ENCODE data around the gene SAT2.
A peak's percentile ranks its signal among the peaks of the same experiment; 100 is the strongest.

SAT2 gene

GRCh38 chr17:7640783-7641182 lies 13.2 kb upstream of the SAT2 start:
- no peak for TF ChIP-seq ZFP3 (CRISPR knock-in tag; IDR thresholded peaks at IDR 0.05)
- no peak for TF ChIP-seq CSDC2 (CRISPR knock-in tag; IDR thresholded peaks at IDR 0.05)
- TF ChIP-seq PPARA (CRISPR knock-in tag; IDR thresholded peaks at IDR 0.05; ENCODE audit: borderline replicate concordance): no peak
- TF ChIP-seq TCF4 (CRISPR knock-in tag; IDR thresholded peaks at IDR 0.05; ENCODE audit: borderline replicate concordance): no peak
- no peak for TF ChIP-seq ZNF70 (CRISPR knock-in tag; IDR thresholded peaks at IDR 0.05)
- TF ChIP-seq, protein P1, sequence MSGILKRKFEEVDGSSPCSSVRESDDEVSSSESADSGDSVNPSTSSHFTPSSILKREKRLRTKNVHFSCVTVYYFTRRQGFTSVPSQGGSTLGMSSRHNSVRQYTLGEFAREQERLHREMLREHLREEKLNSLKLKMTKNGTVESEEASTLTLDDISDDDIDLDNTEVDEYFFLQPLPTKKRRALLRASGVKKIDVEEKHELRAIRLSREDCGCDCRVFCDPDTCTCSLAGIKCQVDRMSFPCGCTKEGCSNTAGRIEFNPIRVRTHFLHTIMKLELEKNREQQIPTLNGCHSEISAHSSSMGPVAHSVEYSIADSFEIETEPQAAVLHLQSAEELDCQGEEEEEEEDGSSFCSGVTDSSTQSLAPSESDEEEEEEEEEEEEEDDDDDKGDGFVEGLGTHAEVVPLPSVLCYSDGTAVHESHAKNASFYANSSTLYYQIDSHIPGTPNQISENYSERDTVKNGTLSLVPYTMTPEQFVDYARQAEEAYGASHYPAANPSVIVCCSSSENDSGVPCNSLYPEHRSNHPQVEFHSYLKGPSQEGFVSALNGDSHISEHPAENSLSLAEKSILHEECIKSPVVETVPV (CRISPR knock-in tag; IDR thresholded peaks at IDR 0.05): no peak
- TF ChIP-seq, protein P2, sequence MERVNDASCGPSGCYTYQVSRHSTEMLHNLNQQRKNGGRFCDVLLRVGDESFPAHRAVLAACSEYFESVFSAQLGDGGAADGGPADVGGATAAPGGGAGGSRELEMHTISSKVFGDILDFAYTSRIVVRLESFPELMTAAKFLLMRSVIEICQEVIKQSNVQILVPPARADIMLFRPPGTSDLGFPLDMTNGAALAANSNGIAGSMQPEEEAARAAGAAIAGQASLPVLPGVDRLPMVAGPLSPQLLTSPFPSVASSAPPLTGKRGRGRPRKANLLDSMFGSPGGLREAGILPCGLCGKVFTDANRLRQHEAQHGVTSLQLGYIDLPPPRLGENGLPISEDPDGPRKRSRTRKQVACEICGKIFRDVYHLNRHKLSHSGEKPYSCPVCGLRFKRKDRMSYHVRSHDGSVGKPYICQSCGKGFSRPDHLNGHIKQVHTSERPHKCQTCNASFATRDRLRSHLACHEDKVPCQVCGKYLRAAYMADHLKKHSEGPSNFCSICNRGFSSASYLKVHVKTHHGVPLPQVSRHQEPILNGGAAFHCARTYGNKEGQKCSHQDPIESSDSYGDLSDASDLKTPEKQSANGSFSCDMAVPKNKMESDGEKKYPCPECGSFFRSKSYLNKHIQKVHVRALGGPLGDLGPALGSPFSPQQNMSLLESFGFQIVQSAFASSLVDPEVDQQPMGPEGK (CRISPR knock-in tag; IDR thresholded peaks at IDR 0.05; ENCODE audit: borderline replicate concordance): no peak
- no peak for TF ChIP-seq GLIS3 (CRISPR knock-in tag; IDR thresholded peaks at IDR 0.05)
- TF ChIP-seq BACH2 (CRISPR knock-in tag; IDR thresholded peaks at IDR 0.05; ENCODE audit: borderline replicate concordance): no peak
- no peak for ATAC-seq

DNA sequence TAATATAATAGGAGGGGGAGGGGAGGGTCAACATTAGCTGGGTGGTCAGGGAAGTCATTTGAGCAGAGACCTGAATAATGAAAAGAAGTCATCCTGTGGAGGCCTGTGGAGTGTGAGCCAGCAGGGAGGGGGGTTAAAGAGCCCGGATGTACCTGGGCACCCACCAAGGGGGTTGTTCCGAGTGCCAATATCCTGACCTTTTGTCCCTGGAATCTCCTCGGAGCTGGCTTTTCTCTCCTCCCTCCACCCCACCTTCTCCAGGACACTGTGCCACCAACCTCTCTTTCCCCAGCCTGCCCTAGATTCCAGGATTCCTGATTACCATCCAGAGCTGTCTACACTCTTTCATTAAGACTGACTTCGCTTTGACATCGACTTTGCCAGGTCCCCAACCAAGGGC lies 8.5 kb upstream of the SAT2 start:
- TF ChIP-seq ARNTL (CRISPR knock-in tag; IDR thresholded peaks at IDR 0.05; ENCODE audit: borderline replicate concordance, low read depth) (no peak), ZFP3 (CRISPR knock-in tag; IDR thresholded peaks at IDR 0.05) (no peak), ESRRG (CRISPR knock-in tag; IDR thresholded peaks at IDR 0.05) (no peak), ZNF8 (CRISPR knock-in tag; IDR thresholded peaks at IDR 0.05) (no peak), RARB (CRISPR knock-in tag; IDR thresholded peaks at IDR 0.05) (no peak)
- TF ChIP-seq, protein P3, sequence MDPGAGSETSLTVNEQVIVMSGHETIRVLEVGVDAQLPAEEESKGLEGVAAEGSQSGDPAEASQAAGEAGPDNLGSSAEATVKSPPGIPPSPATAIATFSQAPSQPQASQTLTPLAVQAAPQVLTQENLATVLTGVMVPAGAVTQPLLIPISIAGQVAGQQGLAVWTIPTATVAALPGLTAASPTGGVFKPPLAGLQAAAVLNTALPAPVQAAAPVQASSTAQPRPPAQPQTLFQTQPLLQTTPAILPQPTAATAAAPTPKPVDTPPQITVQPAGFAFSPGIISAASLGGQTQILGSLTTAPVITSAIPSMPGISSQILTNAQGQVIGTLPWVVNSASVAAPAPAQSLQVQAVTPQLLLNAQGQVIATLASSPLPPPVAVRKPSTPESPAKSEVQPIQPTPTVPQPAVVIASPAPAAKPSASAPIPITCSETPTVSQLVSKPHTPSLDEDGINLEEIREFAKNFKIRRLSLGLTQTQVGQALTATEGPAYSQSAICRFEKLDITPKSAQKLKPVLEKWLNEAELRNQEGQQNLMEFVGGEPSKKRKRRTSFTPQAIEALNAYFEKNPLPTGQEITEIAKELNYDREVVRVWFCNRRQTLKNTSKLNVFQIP (CRISPR knock-in tag; IDR thresholded peaks at IDR 0.05; ENCODE audit: borderline replicate concordance, low read depth): no peak
- TF ChIP-seq, protein P4, sequence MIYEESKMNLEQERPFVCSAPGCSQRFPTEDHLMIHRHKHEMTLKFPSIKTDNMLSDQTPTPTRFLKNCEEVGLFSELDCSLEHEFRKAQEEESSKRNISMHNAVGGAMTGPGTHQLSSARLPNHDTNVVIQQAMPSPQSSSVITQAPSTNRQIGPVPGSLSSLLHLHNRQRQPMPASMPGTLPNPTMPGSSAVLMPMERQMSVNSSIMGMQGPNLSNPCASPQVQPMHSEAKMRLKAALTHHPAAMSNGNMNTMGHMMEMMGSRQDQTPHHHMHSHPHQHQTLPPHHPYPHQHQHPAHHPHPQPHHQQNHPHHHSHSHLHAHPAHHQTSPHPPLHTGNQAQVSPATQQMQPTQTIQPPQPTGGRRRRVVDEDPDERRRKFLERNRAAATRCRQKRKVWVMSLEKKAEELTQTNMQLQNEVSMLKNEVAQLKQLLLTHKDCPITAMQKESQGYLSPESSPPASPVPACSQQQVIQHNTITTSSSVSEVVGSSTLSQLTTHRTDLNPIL (CRISPR knock-in tag; IDR thresholded peaks at IDR 0.05; ENCODE audit: low read depth): no peak
- TF ChIP-seq, protein P1 (CRISPR knock-in tag; IDR thresholded peaks at IDR 0.05): no peak
- no peak for ATAC-seq

DNA sequence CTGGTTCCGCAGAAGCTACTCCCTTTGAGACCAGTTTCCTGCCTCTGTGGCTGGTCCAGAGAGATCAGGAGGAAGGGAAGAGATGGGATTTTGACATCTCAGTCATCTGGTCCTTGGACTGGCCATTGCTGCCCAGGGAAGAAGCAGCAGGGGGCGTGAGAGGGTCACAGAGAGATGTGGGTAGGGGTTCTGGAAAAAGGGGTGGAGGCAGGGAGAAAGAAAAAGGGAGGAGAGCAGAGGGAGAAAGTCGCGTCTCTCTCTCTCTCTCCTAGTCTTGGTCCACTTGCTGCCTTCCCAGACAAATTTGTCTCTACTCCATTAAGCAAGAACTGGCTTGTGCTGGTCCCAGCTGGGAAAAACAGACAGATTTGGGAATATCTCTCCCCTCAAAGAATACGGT lies 6.8 kb upstream of the SAT2 start:
- ATAC-seq: peak; percentile 91
- TF ChIP-seq ZFP3 (CRISPR knock-in tag; IDR thresholded peaks at IDR 0.05): no peak
- no peak for TF ChIP-seq ZNF8 (CRISPR knock-in tag; IDR thresholded peaks at IDR 0.05)

- ATAC-seq: no peak
- TF ChIP-seq ZFP3 (CRISPR knock-in tag; IDR thresholded peaks at IDR 0.05) (no peak), ZNF565 (CRISPR knock-in tag; conservative IDR thresholded peaks at IDR 0.05; ENCODE audit: low read depth) (no peak), PPARA (CRISPR knock-in tag; IDR thresholded peaks at IDR 0.05; ENCODE audit: borderline replicate concordance) (no peak), ZNF8 (CRISPR knock-in tag; IDR thresholded peaks at IDR 0.05) (no peak), TCF4 (CRISPR knock-in tag; IDR thresholded peaks at IDR 0.05; ENCODE audit: borderline replicate concordance) (no peak), ARNTL (CRISPR knock-in tag; IDR thresholded peaks at IDR 0.05; ENCODE audit: borderline replicate concordance, low read depth) (no peak), ISL1 (CRISPR knock-in tag; IDR thresholded peaks at IDR 0.05) (no peak)
- TF ChIP-seq, protein P2 (CRISPR knock-in tag; IDR thresholded peaks at IDR 0.05; ENCODE audit: borderline replicate concordance): no peak
These were observed 5.5 kb upstream of the SAT2 start for GRCh38 chr17:7633093-7633492.
